ENCODE results near the gene INSR. TPM values are rescaled to one million over a fixed set of nuclear protein-coding genes. Genes with fewer than 3 reads are reported as not detected.

Gene INSR
- total RNA-seq, 2 experiments from 2014 or later = 0.87 to 1.0 TPM

DNA sequence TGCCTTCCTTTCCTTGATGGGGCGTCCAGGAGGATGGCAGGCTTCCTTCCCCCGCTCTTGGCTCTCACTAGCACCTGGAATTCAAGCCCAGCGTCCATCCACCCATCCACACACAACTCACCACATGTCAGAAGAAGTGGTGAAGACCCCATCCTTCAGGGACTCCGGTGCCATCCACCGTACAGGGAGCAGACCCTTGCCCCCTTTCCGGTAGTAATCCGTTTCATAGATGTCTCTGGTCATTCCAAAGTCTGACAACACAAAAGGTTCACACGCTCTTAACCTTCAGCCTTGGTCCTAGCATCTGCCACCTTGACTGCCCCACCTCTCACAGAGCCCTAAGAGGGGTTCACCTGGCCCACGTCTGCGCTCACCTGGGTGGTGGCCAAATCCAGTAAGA is 173.7 kb downstream of the INSR start:
- no peaks in the 10 kb centered on the region for H3K36me3 Mint-ChIP-seq (ENCODE audit: low read depth)
- no peak for DNase-seq
- POLR2A ChIA-PET = no interaction called here
- H3K27me3 Mint-ChIP-seq = no peaks in the 10 kb centered on the region
- intact Hi-C loops (cut with micrococcal nuclease) = no loop called here
- TF ChIP-seq, protein P1, sequence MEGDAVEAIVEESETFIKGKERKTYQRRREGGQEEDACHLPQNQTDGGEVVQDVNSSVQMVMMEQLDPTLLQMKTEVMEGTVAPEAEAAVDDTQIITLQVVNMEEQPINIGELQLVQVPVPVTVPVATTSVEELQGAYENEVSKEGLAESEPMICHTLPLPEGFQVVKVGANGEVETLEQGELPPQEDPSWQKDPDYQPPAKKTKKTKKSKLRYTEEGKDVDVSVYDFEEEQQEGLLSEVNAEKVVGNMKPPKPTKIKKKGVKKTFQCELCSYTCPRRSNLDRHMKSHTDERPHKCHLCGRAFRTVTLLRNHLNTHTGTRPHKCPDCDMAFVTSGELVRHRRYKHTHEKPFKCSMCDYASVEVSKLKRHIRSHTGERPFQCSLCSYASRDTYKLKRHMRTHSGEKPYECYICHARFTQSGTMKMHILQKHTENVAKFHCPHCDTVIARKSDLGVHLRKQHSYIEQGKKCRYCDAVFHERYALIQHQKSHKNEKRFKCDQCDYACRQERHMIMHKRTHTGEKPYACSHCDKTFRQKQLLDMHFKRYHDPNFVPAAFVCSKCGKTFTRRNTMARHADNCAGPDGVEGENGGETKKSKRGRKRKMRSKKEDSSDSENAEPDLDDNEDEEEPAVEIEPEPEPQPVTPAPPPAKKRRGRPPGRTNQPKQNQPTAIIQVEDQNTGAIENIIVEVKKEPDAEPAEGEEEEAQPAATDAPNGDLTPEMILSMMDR (IDR thresholded peaks at IDR 0.05) = no peak
- H3K9me3 Mint-ChIP-seq = peaks cover 7% of the 10 kb centered on the region
- no peak for ATAC-seq
- H3K4me3 Mint-ChIP-seq = no peak overlapping the region
- no peak overlapping the region for H3K27ac Mint-ChIP-seq
- CTCF ChIA-PET = no interaction called here
- no peaks in the 10 kb centered on the region for H3K4me1 Mint-ChIP-seq (ENCODE audit: low read depth)

DNA sequence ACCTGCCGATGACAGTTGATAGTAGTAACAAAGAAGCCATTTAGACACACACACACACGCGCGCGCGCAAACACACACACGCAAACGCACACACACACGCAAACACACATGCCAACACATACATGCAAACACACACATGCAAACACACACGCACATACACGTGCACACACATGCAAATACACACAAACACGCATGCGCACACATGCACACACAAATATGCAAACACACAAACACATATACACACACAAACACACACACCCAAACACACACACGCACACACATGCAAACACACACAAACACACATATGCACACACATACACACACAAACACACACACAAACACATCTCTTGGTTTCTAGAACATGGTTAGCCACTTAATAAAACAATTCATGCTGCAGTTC is 174.6 kb downstream of the INSR start:
- ChIA-PET CTCF (no interaction called here), POLR2A (no interaction called here)
- H3K9me3 Mint-ChIP-seq = peaks cover under 1% of the 10 kb centered on the region
- no peak overlapping the region for H3K4me3 Mint-ChIP-seq
- no peak overlapping the region for H3K27ac Mint-ChIP-seq
- no peak for ATAC-seq
- intact Hi-C loops (cut with micrococcal nuclease) = no loop called here
- H3K36me3 Mint-ChIP-seq (ENCODE audit: low read depth) = no peaks in the 10 kb centered on the region
- no peaks in the 10 kb centered on the region for H3K27me3 Mint-ChIP-seq
- H3K4me1 Mint-ChIP-seq (ENCODE audit: low read depth) = no peaks in the 10 kb centered on the region
- DNase-seq = no peak
- TF ChIP-seq, protein P1 (IDR thresholded peaks at IDR 0.05) = no peak

DNA sequence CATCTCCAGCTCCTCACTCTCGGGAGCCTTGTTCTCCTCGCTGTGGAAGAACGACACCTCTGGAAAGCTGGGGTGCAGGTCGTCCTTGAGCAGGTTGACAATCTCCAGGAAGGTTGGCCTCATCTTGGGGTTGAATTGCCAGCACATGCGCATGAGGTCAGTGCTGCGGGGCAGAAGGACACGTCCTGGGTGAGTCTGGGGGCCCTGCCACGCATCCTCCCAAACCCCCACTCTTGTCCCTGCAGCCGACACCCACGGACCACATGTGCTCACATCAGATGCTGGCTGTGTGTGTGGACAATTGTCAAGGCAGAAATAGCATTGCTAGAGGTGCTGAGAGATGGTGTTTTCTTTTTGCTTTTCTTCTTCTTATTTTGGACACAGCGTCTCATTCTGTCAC is 177.0 kb downstream of the INSR start:
- Mint-ChIP-seq H3K9me3 (no peaks in the 10 kb centered on the region), H3K36me3 (ENCODE audit: low read depth) (no peaks in the 10 kb centered on the region)
- POLR2A ChIA-PET = no interaction called here

DNA sequence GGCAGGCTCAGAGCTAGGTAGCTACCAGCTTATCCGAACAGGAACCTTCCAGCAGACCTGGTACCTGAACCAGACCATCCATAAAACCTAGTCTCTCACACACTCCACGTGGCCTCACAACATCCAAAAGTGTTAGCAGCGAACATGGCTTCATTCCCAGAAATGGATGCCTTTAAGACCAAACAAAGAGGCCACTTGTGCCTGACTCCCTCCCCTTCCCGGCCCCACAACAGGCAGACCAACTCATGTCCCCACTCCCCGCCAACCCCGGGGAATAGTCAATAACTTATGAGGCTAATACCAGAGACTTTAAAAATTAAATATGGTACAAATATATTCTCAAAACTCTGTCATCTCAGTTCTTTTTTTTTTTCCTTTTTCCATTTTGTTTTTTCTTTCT is 178.5 kb downstream of the INSR start:
- no peaks in the 10 kb centered on the region for H3K27me3 Mint-ChIP-seq
- H3K27ac Mint-ChIP-seq = no peak overlapping the region
- ChIA-PET POLR2A (no interaction called here), CTCF (interaction anchor here (0.9 kb wide), 1 partner anchor 13 kb away, joined by 3 read pairs; no protein-coding TSS in a partner anchor)
- TF ChIP-seq, protein P1 (IDR thresholded peaks at IDR 0.05) = no peak
- H3K9me3 Mint-ChIP-seq = no peaks in the 10 kb centered on the region
- ATAC-seq (no peak), DNase-seq (no peak)
- H3K4me1 Mint-ChIP-seq (ENCODE audit: low read depth) = no peaks in the 10 kb centered on the region
- intact Hi-C loops (cut with micrococcal nuclease) = no loop called here
- H3K4me3 Mint-ChIP-seq = no peak overlapping the region
- H3K36me3 Mint-ChIP-seq (ENCODE audit: low read depth) = no peaks in the 10 kb centered on the region

More for the DNA sequence above, 177.0 kb downstream of the INSR start:
- no peak for DNase-seq
- Mint-ChIP-seq H3K27ac (no peak overlapping the region), H3K4me1 (ENCODE audit: low read depth) (no peaks in the 10 kb centered on the region), H3K4me3 (no peak overlapping the region), H3K27me3 (no peaks in the 10 kb centered on the region)
- ATAC-seq = no peak
- intact Hi-C loops (cut with micrococcal nuclease) = no loop called here
- CTCF ChIA-PET = interaction anchor here (0.9 kb wide), 1 partner anchor 23 kb away, joined by 3 read pairs; no protein-coding TSS in a partner anchor
- TF ChIP-seq, protein P1 (IDR thresholded peaks at IDR 0.05) = no peak

DNA sequence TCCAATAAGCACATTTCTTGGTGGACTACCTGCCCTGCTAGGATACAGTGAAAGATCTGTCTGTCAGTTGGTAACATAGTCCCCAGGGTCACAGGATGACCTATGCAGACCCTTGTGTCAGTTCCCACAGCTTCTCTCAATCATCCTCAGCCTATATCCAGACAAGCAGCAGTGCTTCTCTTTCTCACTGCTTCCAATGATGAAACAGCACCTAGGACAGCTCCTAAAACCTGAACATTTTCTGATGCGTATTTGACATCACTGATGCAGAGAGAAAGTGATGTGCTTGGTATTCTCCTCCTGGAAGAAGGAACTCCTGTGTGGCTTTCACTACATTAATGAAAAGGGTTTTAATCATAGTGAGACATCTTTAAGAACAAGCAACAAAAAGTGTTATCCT is 181.0 kb downstream of the INSR start:
- no peak for ATAC-seq
- intact Hi-C loops (cut with micrococcal nuclease) = no loop called here
- Mint-ChIP-seq H3K36me3 (ENCODE audit: low read depth) (no peaks in the 10 kb centered on the region), H3K27me3 (no peaks in the 10 kb centered on the region), H3K9me3 (no peaks in the 10 kb centered on the region), H3K27ac (no peak overlapping the region), H3K4me3 (no peak overlapping the region), H3K4me1 (ENCODE audit: low read depth) (no peaks in the 10 kb centered on the region)
- TF ChIP-seq, protein P1 (IDR thresholded peaks at IDR 0.05) = no peak
- ChIA-PET POLR2A (no interaction called here), CTCF (interaction anchor here (1.2 to 2.6 kb wide), 3 partner anchors 11 to 254 kb away, joined by 4 to 6 read pairs (median 5); no protein-coding TSS in a partner anchor)
- no peak for DNase-seq

All from activated CD8-positive, alpha-beta T cell treated with anti-CD3 and anti-CD28 coated beads for 36 hours (primary cell).